ENCODE data around the gene RAB7B.

RAB7B gene

DNA sequence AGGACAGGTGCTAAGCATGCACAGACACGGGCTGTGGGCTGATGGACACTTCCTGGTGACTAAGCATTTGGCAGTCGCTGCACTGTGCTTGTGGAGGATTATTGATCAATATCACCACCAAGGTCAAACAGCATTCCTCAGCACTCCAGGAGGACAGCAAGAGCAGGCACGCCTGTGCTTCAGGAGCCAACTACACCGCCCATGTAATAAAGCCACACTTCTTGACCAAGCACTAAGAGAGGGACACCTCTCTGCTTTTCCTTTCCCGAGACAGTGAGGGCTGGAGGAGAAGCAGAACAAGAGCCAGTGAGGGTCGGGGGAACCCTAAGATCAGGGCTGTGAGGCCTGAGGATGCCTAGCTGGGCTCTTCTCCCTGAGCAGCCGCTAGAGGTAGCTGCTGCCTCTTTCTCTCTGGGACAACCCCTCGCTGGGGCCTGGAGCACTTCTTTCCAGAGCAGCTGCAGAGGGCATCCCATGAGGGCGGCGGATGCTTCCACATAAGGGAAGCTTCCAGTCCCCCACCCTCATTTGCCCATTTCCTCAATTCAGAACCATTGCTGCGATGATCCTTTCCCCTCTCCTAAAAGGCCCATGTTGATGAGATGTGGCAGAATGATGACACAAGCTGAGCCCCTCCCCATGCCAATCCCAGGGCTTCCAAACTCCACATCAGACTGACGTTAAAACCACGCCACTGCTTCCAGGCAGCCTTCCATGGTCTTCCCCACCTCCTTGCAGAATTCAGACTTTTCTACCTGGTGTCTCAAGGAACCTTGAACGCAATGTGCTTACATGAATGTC is 19.1 kb downstream of the RAB7B start:
- no peak overlapping the region for H3K4me3 ChIP-seq (ENCODE audit: low read length)
- peak; percentile 97 for DNase-seq (ENCODE audit: low read depth)

DNA sequence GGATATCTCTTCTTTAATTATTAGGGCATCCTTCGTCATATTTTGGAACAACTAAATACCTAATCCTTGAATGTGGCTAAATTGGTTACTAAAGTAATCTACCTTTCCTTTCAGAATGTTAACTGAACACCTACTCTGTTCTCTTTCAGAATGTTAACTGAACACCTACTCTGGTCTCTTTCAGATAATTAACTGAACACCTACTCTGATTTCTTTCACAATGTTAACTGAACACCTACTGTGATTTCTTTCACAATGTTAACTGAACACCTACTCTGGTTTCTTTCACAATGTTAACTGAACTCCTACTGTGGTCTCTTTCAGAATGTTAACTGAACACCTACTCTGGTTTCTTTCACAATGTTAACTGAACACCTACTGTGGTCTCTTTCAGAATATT is 21.9 kb downstream of the RAB7B start:
- H3K4me3 ChIP-seq (ENCODE audit: low read length): no peak overlapping the region
- TF ChIP-seq, protein P1, sequence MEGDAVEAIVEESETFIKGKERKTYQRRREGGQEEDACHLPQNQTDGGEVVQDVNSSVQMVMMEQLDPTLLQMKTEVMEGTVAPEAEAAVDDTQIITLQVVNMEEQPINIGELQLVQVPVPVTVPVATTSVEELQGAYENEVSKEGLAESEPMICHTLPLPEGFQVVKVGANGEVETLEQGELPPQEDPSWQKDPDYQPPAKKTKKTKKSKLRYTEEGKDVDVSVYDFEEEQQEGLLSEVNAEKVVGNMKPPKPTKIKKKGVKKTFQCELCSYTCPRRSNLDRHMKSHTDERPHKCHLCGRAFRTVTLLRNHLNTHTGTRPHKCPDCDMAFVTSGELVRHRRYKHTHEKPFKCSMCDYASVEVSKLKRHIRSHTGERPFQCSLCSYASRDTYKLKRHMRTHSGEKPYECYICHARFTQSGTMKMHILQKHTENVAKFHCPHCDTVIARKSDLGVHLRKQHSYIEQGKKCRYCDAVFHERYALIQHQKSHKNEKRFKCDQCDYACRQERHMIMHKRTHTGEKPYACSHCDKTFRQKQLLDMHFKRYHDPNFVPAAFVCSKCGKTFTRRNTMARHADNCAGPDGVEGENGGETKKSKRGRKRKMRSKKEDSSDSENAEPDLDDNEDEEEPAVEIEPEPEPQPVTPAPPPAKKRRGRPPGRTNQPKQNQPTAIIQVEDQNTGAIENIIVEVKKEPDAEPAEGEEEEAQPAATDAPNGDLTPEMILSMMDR (IDR thresholded peaks at IDR 0.05; ENCODE audit: insufficient read depth, low read depth, low read length, missing control alignments): no peak
- DNase-seq (ENCODE audit: low read depth): no peak

More for the DNA sequence above, 19.1 kb downstream of the RAB7B start:
- TF ChIP-seq, protein P1 (IDR thresholded peaks at IDR 0.05; ENCODE audit: insufficient read depth, low read depth, low read length, missing control alignments): peak; percentile 89

DNA sequence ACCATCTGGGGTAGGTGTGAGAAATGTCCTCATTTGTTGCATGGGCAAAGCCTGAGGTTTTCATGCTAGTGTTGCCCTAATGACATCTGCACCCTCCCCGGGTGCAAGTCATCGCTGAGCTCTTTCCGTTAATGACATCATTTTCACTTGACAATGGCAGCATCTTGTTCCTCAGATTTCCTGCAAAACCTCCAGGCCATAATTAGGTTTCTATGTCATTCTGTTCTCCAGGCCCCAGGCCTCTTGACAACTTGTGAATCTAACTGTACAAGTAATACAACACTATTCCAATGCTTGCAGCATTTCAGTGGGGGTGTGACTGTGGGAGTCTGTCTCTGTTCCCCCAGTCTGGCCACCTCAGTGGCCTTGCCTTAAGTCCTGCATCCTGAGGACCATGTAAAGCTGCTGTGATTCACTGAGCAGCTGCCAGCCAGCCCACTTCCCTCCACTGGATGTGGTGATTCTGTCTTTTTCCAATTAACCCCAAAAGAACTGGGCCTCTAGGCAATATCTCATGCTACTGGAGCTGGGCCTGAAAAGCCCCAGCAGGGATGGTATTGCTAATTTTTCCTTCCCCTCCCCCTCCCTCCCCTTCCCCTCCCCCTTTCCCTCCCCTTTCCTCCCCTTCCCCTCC is 22.8 kb downstream of the RAB7B start:
- no peak overlapping the region for H3K4me3 ChIP-seq (ENCODE audit: low read length)
- DNase-seq (ENCODE audit: low read depth): no peak
- TF ChIP-seq, protein P1 (IDR thresholded peaks at IDR 0.05; ENCODE audit: insufficient read depth, low read depth, low read length, missing control alignments): no peak

DNA sequence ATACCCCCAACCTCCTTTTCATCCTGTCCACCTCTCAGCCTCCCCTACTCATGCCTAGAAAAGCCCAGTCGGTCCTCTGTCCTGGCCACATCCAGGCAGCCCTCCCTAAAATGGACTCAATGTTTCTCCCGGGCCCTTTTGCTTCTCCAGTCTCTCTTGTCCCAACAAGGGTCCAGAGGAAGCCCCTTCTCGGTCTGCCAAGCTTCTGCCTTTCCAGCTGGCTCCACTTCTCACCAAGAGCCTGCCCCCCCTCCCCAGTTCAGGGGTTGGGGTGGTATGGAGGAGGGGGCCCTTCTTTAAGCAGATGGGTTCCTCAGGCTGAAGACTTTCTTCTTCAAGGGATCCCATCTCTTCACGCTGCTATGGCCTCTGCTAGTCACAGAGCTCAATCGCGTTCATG is 23.9 kb downstream of the RAB7B start:
- no peak for DNase-seq (ENCODE audit: low read depth)
- no peak overlapping the region for H3K4me3 ChIP-seq (ENCODE audit: low read length)
- TF ChIP-seq, protein P1 (IDR thresholded peaks at IDR 0.05; ENCODE audit: insufficient read depth, low read depth, low read length, missing control alignments): no peak

DNA sequence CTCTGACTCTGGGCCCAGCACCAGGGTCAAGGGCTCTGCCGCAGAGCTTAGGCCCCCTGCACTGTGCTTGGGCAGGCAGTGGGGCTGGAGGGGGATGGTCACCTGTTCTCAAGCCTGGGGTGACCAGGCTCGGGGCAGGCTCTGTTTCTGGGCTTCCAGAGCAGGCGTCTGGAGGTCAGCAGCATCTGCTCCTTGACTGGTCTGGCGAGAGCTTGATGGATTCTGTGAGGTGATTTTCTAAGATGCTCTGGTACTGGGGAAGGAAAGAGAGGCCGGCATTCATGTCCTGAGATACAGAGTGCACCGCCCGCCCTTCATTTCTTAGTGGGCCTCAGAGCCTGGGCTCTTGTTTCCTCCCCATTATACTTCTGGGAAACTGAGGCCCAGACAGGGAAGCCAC is 24.5 kb downstream of the RAB7B start:
- TF ChIP-seq, protein P1 (IDR thresholded peaks at IDR 0.05; ENCODE audit: insufficient read depth, low read depth, low read length, missing control alignments): no peak
- H3K4me3 ChIP-seq (ENCODE audit: low read length): no peak overlapping the region
- no peak for DNase-seq (ENCODE audit: low read depth)

DNA sequence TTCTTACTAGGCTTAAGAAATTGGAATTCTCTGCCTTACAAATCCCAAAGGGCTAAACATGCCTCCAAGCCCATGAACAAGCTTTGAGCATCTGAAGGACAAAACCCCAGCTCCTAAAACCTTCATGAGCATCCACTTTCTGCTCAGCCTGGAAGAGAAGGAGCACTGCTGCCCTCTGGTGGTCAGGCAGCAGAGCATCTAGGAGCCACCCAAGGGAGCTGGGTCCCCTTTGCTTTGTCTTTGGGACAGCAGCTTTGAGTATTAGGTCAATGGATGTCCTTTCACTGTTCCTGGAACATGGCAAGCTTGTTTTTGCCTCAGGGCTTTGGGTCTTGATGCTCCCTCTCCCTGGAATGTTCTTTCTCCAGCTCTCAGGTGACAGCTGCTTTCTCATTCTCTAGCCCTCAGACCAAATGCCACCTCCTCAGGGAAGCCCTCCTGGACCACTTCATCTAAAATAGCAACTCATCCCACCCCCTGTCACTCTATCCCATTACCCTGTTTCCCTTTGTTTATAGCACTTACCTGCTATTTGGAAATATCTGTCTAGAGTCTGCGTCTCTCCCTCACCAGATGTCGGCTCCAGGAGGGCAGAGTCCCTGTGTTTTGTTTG is 25.7 kb downstream of the RAB7B start:
- no peak overlapping the region for H3K4me3 ChIP-seq (ENCODE audit: low read length)
- TF ChIP-seq, protein P1 (IDR thresholded peaks at IDR 0.05; ENCODE audit: insufficient read depth, low read depth, low read length, missing control alignments): peak; percentile 99
- peak; percentile 82 for DNase-seq (ENCODE audit: low read depth)
